GM18870 (cell line): Measurements from ENCODE around the gene ACOT7.
A peak's percentile ranks its signal among the peaks of the same experiment; 100 is the strongest.
"Not testable (repeated sequence)": the region's sequence is repeated elsewhere in the genome, so short reads cannot be mapped to it uniquely, and the experiment has no call there.

ENCODE experiments used
- ATAC-seq: cut with Tn5 transposase; IDR thresholded peaks from one replicate; pipeline ENCODE4 v1.9.1; 2021; ENCODE audit warnings: moderate library complexity; ENCODE audit not compliant: unreplicated experiment

Gene ACOT7

GRCh38 chr1:6393400-6394187, at the start of gene ACOT7:
Gene ACOT7 (minus strand): TSS chr1:6393767. CDS start chr1:6393399, 368 bp downstream.
- peak; percentile 65 for ATAC-seq

- ATAC-seq = no peak
Measured at GRCh38 chr1:6441586-6441985, 48.0 kb upstream of the ACOT7 start.

GRCh38 chr1:6440198-6441126, 46.9 kb upstream of the ACOT7 start:
- no peak for ATAC-seq

GRCh38 chr1:6438047-6438525, 44.5 kb upstream of the ACOT7 start:
- no peak for ATAC-seq

GRCh38 chr1:6437012-6437700, 43.6 kb upstream of the ACOT7 start:
- not testable (repeated sequence) for ATAC-seq

GRCh38 chr1:6436277-6436676, 42.7 kb upstream of the ACOT7 start:
- ATAC-seq = not testable (repeated sequence)

- ATAC-seq = no peak
Measured at GRCh38 chr1:6435547-6435946, 42.0 kb upstream of the ACOT7 start.

- no peak for ATAC-seq
Measured at GRCh38 chr1:6435129-6435528, 41.6 kb upstream of the ACOT7 start.

- no peak for ATAC-seq
Measured at GRCh38 chr1:6434186-6434585, 40.6 kb upstream of the ACOT7 start.

GRCh38 chr1:6431645-6432579, 38.3 kb upstream of the ACOT7 start:
- ATAC-seq = not testable (repeated sequence)

- ATAC-seq = not testable (repeated sequence)
Measured at GRCh38 chr1:6429660-6430411, 36.3 kb upstream of the ACOT7 start.

- ATAC-seq = not testable (repeated sequence)
Measured at GRCh38 chr1:6428453-6428852, 34.9 kb upstream of the ACOT7 start.

GRCh38 chr1:6427441-6428390, 34.1 kb upstream of the ACOT7 start:
- ATAC-seq = no peak

GRCh38 chr1:6426972-6427350, 33.4 kb upstream of the ACOT7 start:
- no peak for ATAC-seq

GRCh38 chr1:6426277-6426971, 32.9 kb upstream of the ACOT7 start:
- no peak for ATAC-seq

GRCh38 chr1:6425658-6426057, 32.1 kb upstream of the ACOT7 start:
- no peak for ATAC-seq
